ENCODE data around the gene SOST.

SOST gene

GRCh38 chr17:43707184-43707583 is 51.4 kb downstream of the SOST start:
- no peak for DNase-seq (ENCODE audit: low read depth)

GRCh38 chr17:43706235-43706634 is 52.4 kb downstream of the SOST start:
- DNase-seq (ENCODE audit: low read depth) = no peak

Measured in activated T-cell treated with anti-CD3 and anti-CD28 coated beads for 48 hours (primary cell).